Gastroesophageal sphincter (tissue), 3 donors: ENCODE data around the gene CPNE5.

ENCODE experiments used
- CTCF ChIP-seq, 4 experiments: fragments of 200-600 bp in 2 of 4; fragments of 450-650 bp in 2 of 4; sonication (generic) in 1 of 4; IDR thresholded peaks; one replicate each; pipeline ENCODE4 v1.5.1; 2017 to 2019; ENCODE audit warnings: antibody characterized with exemption in 4 of 4, mild to moderate bottlenecking in 2 of 4, moderate library complexity in 2 of 4
- EP300 ChIP-seq: sonication (generic); formaldehyde crosslinking; IDR thresholded peaks from one replicate; pipeline ENCODE4 v1.6.1; 2017; ENCODE audit warnings: antibody characterized with exemption, mild to moderate bottlenecking
- POLR2A ChIP-seq, 2 donors: fragments of 450-650 bp; IDR thresholded peaks; one replicate each; pipeline ENCODE4 v1.6.1; 2017; ENCODE audit warnings: antibody characterized with exemption in 2 of 2, mild to moderate bottlenecking in 2 of 2, moderate library complexity in 1 of 2
- POLR2AphosphoS5 ChIP-seq: sonication (generic); formaldehyde crosslinking; IDR thresholded peaks from one replicate; pipeline ENCODE4 v1.6.1; 2017; ENCODE audit warnings: antibody characterized with exemption

DNA sequence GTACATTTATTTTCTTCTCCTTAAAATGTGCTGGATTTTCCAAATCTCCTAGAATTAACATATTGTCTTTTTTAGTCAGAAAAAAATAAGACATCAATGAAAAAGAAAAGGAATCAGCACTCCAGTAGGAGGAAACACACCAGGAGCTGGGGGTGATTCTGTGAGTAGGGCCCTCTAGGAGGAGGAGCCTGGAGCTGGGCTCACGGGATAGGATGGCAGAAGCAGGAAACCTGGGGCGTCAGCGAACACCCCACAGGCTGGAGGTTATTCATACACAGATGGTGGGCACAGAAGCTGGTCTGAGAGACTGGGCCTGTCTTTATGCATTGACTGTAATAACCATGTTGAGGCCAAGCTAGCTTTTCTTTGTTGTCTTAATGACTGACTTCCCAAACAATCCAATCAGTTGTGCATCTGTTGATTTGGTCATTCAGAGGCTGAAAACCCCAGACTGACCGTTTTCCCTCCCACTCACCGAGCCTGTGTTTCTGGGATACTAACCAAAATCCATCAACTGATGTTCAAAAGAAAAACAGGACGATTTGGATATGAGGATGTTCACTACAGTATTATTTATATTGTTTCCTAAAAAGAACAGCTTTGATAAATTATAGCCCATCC lies 53.1 kb downstream of the CPNE5 start:
- TF ChIP-seq CTCF (IDR thresholded peaks at IDR 0.05) (no peak), POLR2AphosphoS5 (no peak), POLR2A (IDR thresholded peaks at IDR 0.05) (no peak), EP300 (no peak)
